Measurements from ENCODE around the gene KCNJ4.

Gene KCNJ4

GRCh38 chr22:38484244-38484643 lies 29.2 kb upstream of the KCNJ4 start:
- H3K4me3 ChIP-seq (ENCODE audit: low read depth, low read length): no peak overlapping the region
- DNase-seq (ENCODE audit: low read depth): no peak
- TF ChIP-seq CTCF (IDR thresholded peaks at IDR 0.05; ENCODE audit: insufficient read depth, low read depth, low read length, missing control alignments): no peak

- no peak for TF ChIP-seq CTCF (IDR thresholded peaks at IDR 0.05; ENCODE audit: insufficient read depth, low read depth, low read length, missing control alignments)
- no peak overlapping the region for H3K4me3 ChIP-seq (ENCODE audit: low read depth, low read length)
- DNase-seq (ENCODE audit: low read depth): no peak
Measured at GRCh38 chr22:38482662-38483308, 27.8 kb upstream of the KCNJ4 start.

GRCh38 chr22:38481871-38482332 lies 26.9 kb upstream of the KCNJ4 start:
- no peak overlapping the region for H3K4me3 ChIP-seq (ENCODE audit: low read depth, low read length)
- no peak for TF ChIP-seq CTCF (IDR thresholded peaks at IDR 0.05; ENCODE audit: insufficient read depth, low read depth, low read length, missing control alignments)
- DNase-seq (ENCODE audit: low read depth): no peak

GRCh38 chr22:38481162-38481870 lies 26.3 kb upstream of the KCNJ4 start:
- no peak for DNase-seq (ENCODE audit: low read depth)
- H3K4me3 ChIP-seq (ENCODE audit: low read depth, low read length): no peak overlapping the region
- no peak for TF ChIP-seq CTCF (IDR thresholded peaks at IDR 0.05; ENCODE audit: insufficient read depth, low read depth, low read length, missing control alignments)

- DNase-seq (ENCODE audit: low read depth): no peak
- H3K4me3 ChIP-seq (ENCODE audit: low read depth, low read length): no peak overlapping the region
- no peak for TF ChIP-seq CTCF (IDR thresholded peaks at IDR 0.05; ENCODE audit: insufficient read depth, low read depth, low read length, missing control alignments)
Measured at GRCh38 chr22:38479096-38479837, 24.3 kb upstream of the KCNJ4 start.

GRCh38 chr22:38477585-38477984 lies 22.6 kb upstream of the KCNJ4 start:
- DNase-seq (ENCODE audit: low read depth): no peak
- no peak for TF ChIP-seq CTCF (IDR thresholded peaks at IDR 0.05; ENCODE audit: insufficient read depth, low read depth, low read length, missing control alignments)
- H3K4me3 ChIP-seq (ENCODE audit: low read depth, low read length): no peak overlapping the region

All from GM12865 (cell line).